ENCODE data around the gene PIGU. TPM values are rescaled to one million over a fixed set of nuclear protein-coding genes. Genes with fewer than 3 reads are reported as not detected.

Gene PIGU
- total and polyA plus RNA-seq, 2 of the 13 experiments (the other 11 are each of a cell fraction or from before 2014, with no cell fraction given): 45.5 to 231 TPM

GRCh38 chr20:34676642-34677373 is at the start of gene PIGU (continued):
- TF ChIP-seq DMTF1 (CRISPR knock-in tag; IDR thresholded peaks at IDR 0.05) (no peak), NR2F1 (CRISPR knock-in tag; IDR thresholded peaks at IDR 0.05) (no peak), NR2C2 (CRISPR knock-in tag; IDR thresholded peaks at IDR 0.05; ENCODE audit: borderline replicate concordance) (peak; percentile 81), ZNF343 (CRISPR knock-in tag; IDR thresholded peaks at IDR 0.05) (peak; percentile 58; the same call in 1 of the 2 replicates), MATR3 (CRISPR knock-in tag; IDR thresholded peaks at IDR 0.05) (no peak), ZNF513 (CRISPR knock-in tag; conservative IDR thresholded peaks at IDR 0.05) (no peak), SIX1 (CRISPR knock-in tag; IDR thresholded peaks at IDR 0.05; ENCODE audit: borderline replicate concordance) (no peak), ZNF652 (CRISPR knock-in tag; IDR thresholded peaks at IDR 0.05; ENCODE audit: borderline replicate concordance, low read depth) (no peak), NR2F6 (IDR thresholded peaks at IDR 0.05) (no peak), NR2F6 (CRISPR knock-in tag; IDR thresholded peaks at IDR 0.05) (peak; percentile 72; the same call in 1 of the 2 replicates), ZNF512 (CRISPR knock-in tag; IDR thresholded peaks at IDR 0.05) (no peak), GATA4 (IDR thresholded peaks at IDR 0.05; ENCODE audit: borderline replicate concordance, low read depth) (peak; percentile 74; the same call in 1 of the 2 replicates), RELA (CRISPR knock-in tag; IDR thresholded peaks at IDR 0.05) (no peak), ZGPAT (CRISPR knock-in tag; IDR thresholded peaks at IDR 0.05) (peak; percentile 89), ZNF337 (CRISPR knock-in tag; IDR thresholded peaks at IDR 0.05; ENCODE audit: borderline replicate concordance, low read depth) (no peak; the same call in 1 of the 2 replicates), XBP1 (CRISPR knock-in tag; IDR thresholded peaks at IDR 0.05) (no peak), BRD4 (CRISPR knock-in tag; IDR thresholded peaks at IDR 0.05) (peak; percentile 77), ZNF546 (CRISPR knock-in tag; conservative IDR thresholded peaks at IDR 0.05) (peak; percentile 84), ZNF710 (CRISPR knock-in tag; IDR thresholded peaks at IDR 0.05; ENCODE audit: borderline replicate concordance) (peak; percentile 89; the same call in 1 of the 2 replicates), ZSCAN22 (CRISPR knock-in tag; IDR thresholded peaks at IDR 0.05) (no peak)
- TF ChIP-seq, protein P1, sequence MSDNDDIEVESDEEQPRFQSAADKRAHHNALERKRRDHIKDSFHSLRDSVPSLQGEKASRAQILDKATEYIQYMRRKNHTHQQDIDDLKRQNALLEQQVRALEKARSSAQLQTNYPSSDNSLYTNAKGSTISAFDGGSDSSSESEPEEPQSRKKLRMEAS (IDR thresholded peaks at IDR 0.05): peak; percentile 94
